B cell (primary cell): ENCODE data around the gene ZNF618. TPM values are rescaled to one million over a fixed set of nuclear protein-coding genes. Genes with fewer than 3 reads are reported as not detected.

ENCODE experiments used
- ATAC-seq: fragments of 200-7000 bp; cut with Tn5 transposase; one replicate; pipeline ENCODE4 v1.10.0; 2021; ENCODE audit warnings: low read depth, mild to moderate bottlenecking, moderate number of reproducible peaks, moderate library complexity
- CTCF ChIA-PET: fragments of 350-600 bp; sonication (Branson Sonifier 250); formaldehyde crosslinking; loops from one replicate; lab custom pipeline; 2021; ENCODE audit warnings: antibody characterized with exemption, inconsistent platforms; lab: Charles Lee
- POLR2A ChIA-PET: fragments of 350-600 bp; sonication (Branson Sonifier 250); formaldehyde crosslinking; loops from one replicate; lab custom pipeline; 2021; ENCODE audit warnings: antibody characterized with exemption; lab: Charles Lee
- DNase-seq: peaks from one replicate; pipeline ENCODE4 v3.0.0; 2013
- H2AFZ ChIP-seq: 2 replicates; pipeline ENCODE4 v1.6.1; 2012; ENCODE audit warnings: mild to moderate bottlenecking, low read depth, low read length; ENCODE audit not compliant: insufficient read depth, poor library complexity, severe bottlenecking
- H3K27ac ChIP-seq, 2 donors: 1 replicate in 1 of 2; 2 replicates in 1 of 2; pipeline ENCODE4 v1.5.1; 2012 to 2013; ENCODE audit warnings: low read length in 2 of 2, mild to moderate bottlenecking in 2 of 2, moderate library complexity in 1 of 2
- H3K27me3 ChIP-seq, 4 experiments: fragments of 200-600 bp in 1 of 4; sonication (generic) in 1 of 4; replicated peaks in 1 of 4; 1 replicate in 2 of 4; 2 replicates in 2 of 4; pipeline versions ENCODE4 v1.6.1 to v1.7.0; 2013 to 2016; ENCODE audit warnings: low read length in 3 of 4, mild to moderate bottlenecking in 2 of 4, mixed read lengths in 1 of 4, moderate library complexity in 1 of 4; ENCODE audit not compliant: insufficient read depth in 4 of 4, control insufficient read depth in 3 of 4; ENCODE audit errors: control extremely low read depth in 1 of 4
- H3K36me3 ChIP-seq, 2 experiments: replicated peaks in 1 of 2; 1 replicate in 1 of 2; 2 replicates in 1 of 2; pipeline versions ENCODE4 v1.6.1 to v1.7.1; 2013; ENCODE audit warnings: low read length in 1 of 2; ENCODE audit not compliant: insufficient read depth in 2 of 2, control insufficient read depth in 1 of 2; ENCODE audit errors: control extremely low read depth in 1 of 2, extremely low read depth in 1 of 2
- H3K4me1 ChIP-seq, 2 donors: fragments of 200-600 bp in 1 of 2; sonication (generic) in 1 of 2; 1 replicate in 1 of 2; 2 replicates in 1 of 2; pipeline versions ENCODE4 v1.5.1 to v1.6.1; 2013 to 2017; ENCODE audit warnings: low read length in 2 of 2; ENCODE audit not compliant: control insufficient read depth in 2 of 2, insufficient read depth in 2 of 2
- H3K4me2 ChIP-seq: replicated peaks from 2 replicates; pipeline ENCODE3; 2012; ENCODE audit warnings: mild to moderate bottlenecking, low read depth, low read length; ENCODE audit not compliant: poor library complexity, severe bottlenecking
- H3K4me3 ChIP-seq, 5 experiments: fragments of 200-600 bp in 1 of 5; sonication (generic) in 1 of 5; 1 replicate in 3 of 5; 2 replicates in 2 of 5; pipeline versions ENCODE4 v1.5.1 to v1.7.0; 2011 to 2016; ENCODE audit warnings: low read length in 4 of 5, mild to moderate bottlenecking in 4 of 5, low read depth in 2 of 5, control low read depth in 1 of 5, moderate library complexity in 1 of 5; ENCODE audit not compliant: insufficient read depth in 1 of 5; ENCODE audit errors: control extremely low read depth in 1 of 5, extremely low read depth in 1 of 5
- H3K79me2 ChIP-seq: fragments of 200-600 bp; sonication (generic); one replicate; pipeline ENCODE4 v1.6.0; 2016; ENCODE audit warnings: low read length; ENCODE audit not compliant: control insufficient read depth, insufficient read depth
- H3K9ac ChIP-seq: fragments of 200-600 bp; sonication (generic); 2 replicates; pipeline ENCODE4 v1.6.1; 2017; ENCODE audit warnings: mild to moderate bottlenecking, low read length, moderate library complexity
- H3K9me3 ChIP-seq, 3 donors: one replicate each; pipeline versions ENCODE4 v1.6.1 to v1.7.1; 2013; ENCODE audit warnings: low read length in 2 of 3; ENCODE audit not compliant: control insufficient read depth in 2 of 3, insufficient read depth in 1 of 3; ENCODE audit errors: control extremely low read depth in 1 of 3
- H4K20me1 ChIP-seq: 2 replicates; pipeline ENCODE4 v1.6.0; 2012; ENCODE audit warnings: mild to moderate bottlenecking, low read length; ENCODE audit not compliant: insufficient read depth, control insufficient read depth, poor library complexity, severe bottlenecking
- H3K27ac Mint-ChIP-seq: one replicate; pipeline ENCODE4 v1.8.0; 2021; ENCODE audit warnings: mixed read lengths
- H3K27me3 Mint-ChIP-seq: one replicate; pipeline ENCODE4 v1.8.0; 2021; ENCODE audit warnings: mixed read lengths
- H3K4me1 Mint-ChIP-seq: one replicate; pipeline ENCODE4 v1.8.0; 2021; ENCODE audit warnings: mixed read lengths
- H3K4me3 Mint-ChIP-seq: one replicate; pipeline ENCODE4 v1.8.0; 2021; ENCODE audit warnings: mixed read lengths
- H3K9me3 Mint-ChIP-seq: one replicate; pipeline ENCODE4 v1.8.0; 2022; ENCODE audit warnings: mixed read lengths; ENCODE audit not compliant: insufficient read depth
- CTCF ChIP-seq: fragments of 200-600 bp; IDR thresholded peaks from one replicate; pipeline ENCODE4 v1.8.0; 2022; ENCODE audit warnings: antibody characterized with exemption, mild to moderate bottlenecking
- EZH2 ChIP-seq: IDR thresholded peaks from 2 replicates; pipeline ENCODE4 v1.6.1; 2012; ENCODE audit warnings: borderline replicate concordance, low read depth, mild to moderate bottlenecking, moderate library complexity, low read length; ENCODE audit not compliant: insufficient read depth, poor library complexity, severe bottlenecking
- WGBS: methylation state at CpG from one replicate; pipeline ENCODE4 v1.1.5; 2013; ENCODE audit warnings: missing lambda C conversion rate; ENCODE audit not compliant: insufficient coverage; 5-methylcytosine and 5-hydroxymethylcytosine counted together
- intact Hi-C: fragments of 100-400 bp; cut with micrococcal nuclease; formaldehyde crosslinking; loops from one replicate; pipeline ENCODE4 v1.10.0; 2022
- polyA plus RNA-seq: library from polyadenylated mRNA; depleted of rRNA; stranded (reverse); fragments of >200 nt; gene quantifications from 2 replicates; pipeline ENCODE4 v1.2.3, GENCODE V29; 2012
- total RNA-seq, 2 donors: library from RNA; stranded (reverse); fragments of 120-200 nt in 1 of 2; gene quantifications; 1 replicate in 1 of 2; 2 replicates in 1 of 2; pipeline versions ENCODE4 v1.2.3 to v1.2.4, GENCODE V29; 2013 to 2022

ZNF618 gene
- total and polyA plus RNA-seq, 2 donors (not counting 1 experiment from before 2014, with no cell fraction given): 1.4 to 2.5 TPM

DNA sequence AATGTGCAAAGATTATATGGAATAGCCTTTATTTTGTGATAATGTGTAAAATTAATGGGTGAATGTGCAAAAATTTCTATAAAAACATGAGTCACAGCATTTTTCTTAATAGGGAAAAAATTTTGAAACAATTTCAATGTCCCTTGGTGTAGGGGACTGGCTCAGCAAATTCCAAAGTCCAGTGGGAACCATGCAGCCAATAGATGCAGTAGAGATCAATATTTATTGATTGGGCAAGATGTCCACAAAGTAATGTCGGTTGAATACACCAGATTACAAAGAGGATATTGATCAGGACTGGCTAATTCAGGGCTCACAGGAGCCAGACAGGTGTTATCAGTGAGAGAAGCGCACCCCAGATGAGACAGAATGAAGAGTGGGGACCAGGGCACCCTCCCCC, 139.5 kb downstream of the ZNF618 start:
- Histone ChIP-seq H4K20me1 (no peaks in the 10 kb centered on the region), H3K4me1 (no peaks in the 10 kb centered on the region), H3K27ac (no peak overlapping the region), H3K9me3 (peaks cover 0 to 6% (median 0%) of the 10 kb centered on the region in 3 donors), H3K4me2 (no peak overlapping the region), H2AFZ (no peak overlapping the region), H3K27me3 (no peaks in the 10 kb centered on the region), H3K79me2 (no peaks in the 10 kb centered on the region), H3K9ac (no peak overlapping the region), H3K36me3 (no peaks in the 10 kb centered on the region), H3K4me3 (no peak overlapping the region)
- no peak for TF ChIP-seq EZH2
- no peak for TF ChIP-seq CTCF
- POLR2A ChIA-PET: no interaction called here
- Mint-ChIP-seq H3K4me1 (no peaks in the 10 kb centered on the region), H3K4me3 (no peak overlapping the region), H3K27me3 (no peaks in the 10 kb centered on the region), H3K27ac (no peak overlapping the region), H3K9me3 (peaks cover 8% of the 10 kb centered on the region)
- ATAC-seq: no peak
- DNase-seq: no peak
- CTCF ChIA-PET: no interaction called here
- WGBS: 94% methylated on average over 2 of the region's 2 CpGs
- intact Hi-C loops: no loop called here

DNA sequence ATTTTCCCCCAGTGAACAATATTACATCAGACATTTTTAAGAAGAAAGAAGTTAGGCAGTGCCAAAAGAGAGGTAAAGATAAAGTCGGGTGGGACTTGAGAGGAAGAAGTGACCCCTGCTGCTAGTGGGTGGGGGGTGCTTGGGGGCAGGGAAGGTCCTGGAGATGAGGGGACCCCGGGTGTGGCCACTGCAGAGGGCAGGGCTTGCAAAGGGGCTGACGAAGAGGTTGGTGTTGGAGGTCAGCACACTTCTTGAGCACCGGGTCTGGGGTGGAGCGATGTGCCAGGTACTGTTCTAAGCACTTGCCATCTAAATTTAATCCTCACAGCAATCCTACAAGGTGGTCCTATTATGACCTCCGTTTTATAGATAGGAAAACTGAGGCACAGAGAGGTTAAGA, 140.0 kb downstream of the ZNF618 start:
- Histone ChIP-seq H3K27ac (no peak overlapping the region), H3K4me3 (no peak overlapping the region), H3K36me3 (no peaks in the 10 kb centered on the region), H3K4me2 (no peak overlapping the region), H3K4me1 (no peaks in the 10 kb centered on the region), H3K27me3 (no peaks in the 10 kb centered on the region), H3K79me2 (no peaks in the 10 kb centered on the region), H4K20me1 (no peaks in the 10 kb centered on the region), H3K9me3 (peaks cover 0 to 6% (median 0%) of the 10 kb centered on the region in 3 donors), H2AFZ (no peak overlapping the region), H3K9ac (no peak overlapping the region)
- ChIA-PET POLR2A (no interaction called here), CTCF (no interaction called here)
- no peak for ATAC-seq
- WGBS: 84% methylated on average over 4 of the region's 6 CpGs
- intact Hi-C loops: no loop called here
- Mint-ChIP-seq H3K27ac (no peak overlapping the region), H3K9me3 (peaks cover 8% of the 10 kb centered on the region), H3K4me1 (no peaks in the 10 kb centered on the region), H3K4me3 (no peak overlapping the region), H3K27me3 (no peaks in the 10 kb centered on the region)
- no peak for DNase-seq
- no peak for TF ChIP-seq EZH2
- TF ChIP-seq CTCF: no peak
